GF-D8 (cell line): ENCODE results near the gene PLIN1.

Experiments used
- DNase-seq: peaks from one replicate; lab custom pipeline; 2025; lab: John Stamatoyannopoulos, UW

PLIN1 gene

GRCh38 chr15:89652666-89653065 lies 26.5 kb downstream of the PLIN1 start:
- no peak for DNase-seq

- no peak for DNase-seq
Measured at GRCh38 chr15:89652131-89652530, 27.0 kb downstream of the PLIN1 start.

DNA sequence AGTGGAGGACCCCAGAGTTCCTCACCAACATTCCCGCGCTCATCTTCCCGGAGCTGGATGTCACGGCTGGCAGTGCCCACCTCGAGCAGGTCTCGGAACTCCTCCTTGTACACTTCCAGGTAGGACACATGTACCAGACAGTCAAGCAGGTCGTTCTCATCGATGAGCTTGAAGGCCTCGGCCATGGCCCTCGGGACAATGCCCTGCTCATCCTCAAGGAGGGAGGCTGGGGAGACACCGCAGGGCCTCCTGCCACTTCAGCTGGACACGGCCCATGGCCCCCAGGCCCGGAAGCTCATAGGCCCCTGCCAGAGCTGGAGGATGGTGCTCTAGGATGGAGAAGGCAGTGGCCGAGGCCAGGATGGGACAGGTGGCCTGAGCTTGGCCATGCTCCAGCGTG lies 29.5 kb downstream of the PLIN1 start:
- no peak for DNase-seq

DNA sequence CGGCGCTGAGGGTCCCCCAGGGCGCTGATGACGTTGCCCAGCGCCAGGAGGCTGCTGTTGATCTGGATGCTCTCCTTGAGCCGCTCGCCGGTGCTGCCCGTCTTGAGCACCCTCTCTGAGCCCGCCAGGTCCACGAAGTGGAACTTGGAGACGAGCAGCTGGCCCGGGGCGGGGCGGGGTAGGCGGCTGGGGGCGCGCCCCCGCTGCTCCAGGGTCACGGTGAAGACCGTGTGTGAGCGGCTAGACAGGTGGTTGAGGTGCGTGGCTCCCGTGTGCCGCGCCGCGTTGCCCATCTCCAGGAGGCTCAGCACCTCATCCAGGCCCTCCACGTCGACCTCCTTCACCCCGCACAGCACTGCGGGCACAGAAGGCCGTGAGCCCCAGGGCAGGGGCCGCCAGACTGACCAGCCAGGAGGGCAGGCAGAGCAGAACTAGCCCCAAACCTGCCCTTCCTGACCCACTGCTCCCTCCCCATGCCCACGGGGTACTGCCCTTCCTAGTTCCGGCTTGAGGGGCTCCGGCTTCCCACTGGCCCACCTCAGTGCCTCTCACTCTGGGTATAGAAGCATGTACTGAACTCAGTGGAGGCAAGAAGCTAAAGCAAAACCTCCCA lies 30.0 kb downstream of the PLIN1 start:
- DNase-seq, result no peak

GRCh38 chr15:89648106-89649012 lies 30.8 kb downstream of the PLIN1 start:
- no peak for DNase-seq

DNA sequence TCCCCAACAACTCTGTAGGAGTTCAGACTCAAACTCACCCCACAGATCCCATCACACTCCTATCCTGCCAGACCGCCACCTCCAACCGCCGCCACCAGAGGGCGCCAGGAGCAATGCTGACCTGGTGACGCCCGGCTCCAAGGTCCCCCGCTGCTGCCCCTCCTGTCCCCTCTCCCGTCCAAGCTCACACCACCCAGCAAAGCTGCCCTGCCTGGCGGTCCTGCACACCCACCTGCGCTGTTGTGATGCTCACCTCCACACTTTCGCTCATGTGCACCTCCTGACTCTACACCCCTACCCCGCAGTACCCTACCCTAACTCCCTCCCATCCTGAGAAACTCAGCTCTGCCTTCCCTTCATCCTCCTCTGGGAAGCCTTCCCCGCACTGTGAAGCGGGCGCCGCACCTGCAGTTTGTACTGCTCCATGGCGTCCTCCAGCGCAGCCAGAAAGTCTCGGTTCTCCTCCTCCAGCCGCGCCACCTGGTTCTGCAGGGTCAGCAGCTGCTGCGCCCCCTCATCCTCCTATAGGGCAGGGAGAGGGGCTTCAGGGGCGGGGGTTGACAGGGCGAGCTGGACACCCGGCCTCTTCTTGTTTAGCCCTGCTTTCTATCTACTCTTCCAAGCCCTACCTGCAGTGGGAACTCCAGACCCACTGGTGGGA lies 31.8 kb downstream of the PLIN1 start:
- no peak for DNase-seq

DNA sequence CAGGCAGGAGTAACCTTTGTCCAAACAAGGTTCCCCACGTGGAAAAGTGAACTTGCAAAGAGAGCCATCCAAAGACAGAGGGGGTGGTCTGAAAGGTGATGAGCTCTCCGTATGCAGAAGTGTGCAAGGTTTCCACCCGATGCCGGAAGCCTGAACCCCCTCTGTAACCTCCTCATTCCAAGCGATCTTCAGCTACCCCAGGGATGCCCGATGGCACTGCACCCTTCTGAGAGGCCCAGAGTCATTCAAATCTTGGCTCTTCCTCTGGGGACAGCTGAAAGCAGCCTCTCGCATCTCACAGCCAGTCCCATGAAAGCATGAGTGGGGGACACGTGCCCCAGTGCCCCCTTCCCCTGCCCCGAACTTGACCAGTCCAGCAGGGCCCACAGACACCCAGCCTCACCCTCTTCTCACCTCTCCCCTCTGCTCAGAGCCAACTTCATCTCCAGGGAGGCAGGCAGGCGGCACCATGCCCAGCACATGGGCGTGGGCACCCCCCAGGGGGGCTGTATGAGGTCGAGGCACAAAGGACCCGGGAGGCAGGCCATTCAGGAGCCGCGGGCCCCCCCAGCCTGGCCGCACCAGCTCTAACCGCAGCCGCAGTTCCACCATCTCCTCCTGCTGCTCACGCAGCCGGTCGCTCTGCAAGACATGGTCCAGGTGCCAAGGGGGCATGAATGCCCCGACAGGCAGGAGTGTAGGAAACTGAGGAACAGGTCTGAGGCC lies 32.6 kb downstream of the PLIN1 start:
- DNase-seq, result no peak

- no peak for DNase-seq
Measured at GRCh38 chr15:89645680-89646079, 33.5 kb downstream of the PLIN1 start.

DNA sequence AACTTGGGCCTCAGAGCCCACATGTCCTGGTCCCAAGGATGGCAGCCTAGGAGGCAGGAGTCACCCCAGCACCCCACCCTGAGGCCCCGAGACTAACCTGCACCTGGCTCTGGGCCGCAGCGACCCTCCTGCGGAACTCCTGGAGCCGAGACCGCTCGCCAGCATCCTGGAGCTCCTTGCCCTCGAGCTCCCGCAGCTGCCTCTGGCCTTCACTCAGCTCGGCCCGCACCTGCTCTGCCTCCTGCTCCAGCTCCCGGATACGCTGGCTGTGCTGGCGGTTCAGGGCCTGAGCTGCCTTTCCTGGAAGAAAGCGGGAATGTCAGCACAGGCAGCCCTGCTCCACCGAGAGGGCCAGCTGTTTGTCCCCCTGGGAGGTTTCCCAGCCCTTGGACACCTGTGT lies 37.1 kb downstream of the PLIN1 start:
- DNase-seq, result no peak

DNA sequence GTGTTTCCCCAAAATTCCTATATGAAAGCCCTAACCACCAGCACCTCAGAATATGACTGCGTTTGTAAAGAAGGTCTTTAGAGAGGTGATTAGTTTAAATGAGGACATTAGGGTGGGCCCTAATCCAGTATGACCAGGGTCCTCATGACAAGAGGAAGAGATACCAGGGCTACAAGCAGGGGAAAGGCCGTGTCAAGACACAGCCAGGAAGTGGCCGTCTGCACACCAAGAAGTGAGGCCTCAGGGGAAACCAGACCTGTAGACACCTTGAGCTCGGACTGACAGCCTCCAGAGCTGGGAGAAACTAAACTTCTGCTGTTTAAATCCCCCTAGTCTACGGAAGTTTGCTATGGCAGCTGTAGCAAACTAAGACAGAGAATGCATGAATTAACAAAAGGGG lies 38.1 kb downstream of the PLIN1 start:
- DNase-seq, result no peak

GRCh38 chr15:89640245-89640644 lies 38.9 kb downstream of the PLIN1 start:
- DNase-seq, result no peak

- DNase-seq, result no peak
Measured at GRCh38 chr15:89633585-89633984, 45.6 kb downstream of the PLIN1 start.

- DNase-seq, result no peak
Measured at GRCh38 chr15:89632563-89633430, 46.4 kb downstream of the PLIN1 start.

GRCh38 chr15:89631902-89632264 lies 47.3 kb downstream of the PLIN1 start:
- no peak for DNase-seq

DNA sequence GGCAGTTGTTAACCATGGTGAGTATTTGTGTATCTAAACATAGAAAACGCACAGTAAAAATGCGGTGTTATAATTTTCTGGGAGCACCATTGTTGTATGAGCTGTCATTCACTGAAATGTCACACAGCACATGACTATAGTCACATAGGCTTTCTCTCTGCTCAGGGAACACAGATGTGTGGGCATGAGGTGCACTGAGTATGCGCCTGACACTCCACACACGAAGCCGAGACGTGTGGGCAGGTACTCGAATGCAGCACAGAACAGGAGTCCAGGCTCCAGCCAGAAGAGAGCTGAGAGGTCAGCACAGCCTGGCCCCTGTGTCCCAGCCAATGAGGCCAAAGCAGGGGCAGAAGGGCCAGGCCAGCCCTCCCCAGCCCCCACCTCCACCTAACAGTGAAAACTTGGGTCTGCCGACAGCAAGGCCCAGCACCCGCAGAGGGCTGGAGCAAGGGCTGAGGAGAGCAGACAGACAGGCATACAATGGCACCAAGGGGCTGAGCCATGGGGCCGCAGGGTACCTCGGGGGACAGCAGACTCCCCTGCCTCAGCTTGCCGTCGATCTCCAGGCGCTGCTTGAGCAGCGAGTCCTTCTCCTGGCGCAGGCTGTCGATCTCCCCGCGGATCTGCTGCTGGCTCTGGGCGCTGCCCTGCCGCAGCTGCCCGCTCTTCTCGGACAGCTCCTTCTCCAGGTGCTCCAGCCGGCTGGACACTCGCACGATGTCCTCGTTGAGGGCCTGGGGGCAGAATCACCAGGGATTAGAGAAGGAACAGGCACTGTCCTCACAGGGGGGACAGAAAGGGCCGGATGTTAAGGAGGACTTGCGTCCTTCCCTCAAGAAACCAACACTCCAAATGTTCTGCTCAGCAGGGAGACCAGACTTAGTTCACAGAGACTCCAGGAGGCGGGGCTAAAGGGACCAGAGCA lies 47.9 kb downstream of the PLIN1 start:
- no peak for DNase-seq

GRCh38 chr15:89630260-89630659 lies 48.9 kb downstream of the PLIN1 start:
- DNase-seq, result no peak

GRCh38 chr15:89629829-89630228 lies 49.3 kb downstream of the PLIN1 start:
- no peak for DNase-seq

GRCh38 chr15:89628806-89629715 lies 50.1 kb downstream of the PLIN1 start:
- no peak for DNase-seq

DNA sequence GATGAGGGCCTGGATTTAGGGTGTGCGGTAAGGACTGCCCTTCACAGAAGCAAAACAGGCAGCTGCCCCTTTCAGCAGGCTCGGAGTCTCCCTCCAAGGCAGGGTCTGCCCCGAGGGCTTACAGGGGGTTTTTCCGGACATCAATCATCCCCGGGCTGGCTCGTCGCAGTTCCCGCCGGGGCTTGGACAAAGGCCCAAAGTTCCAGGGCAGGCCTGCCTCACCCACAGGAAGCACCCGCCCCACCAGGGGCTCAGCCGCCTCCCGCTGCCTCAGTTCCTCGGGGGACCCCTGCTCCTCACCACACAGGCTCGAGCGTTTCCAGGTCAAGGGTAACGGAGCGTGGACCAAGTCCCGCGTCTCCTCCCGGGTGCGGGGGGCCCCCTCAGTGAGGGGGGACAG lies 50.9 kb downstream of the PLIN1 start:
- DNase-seq, result no peak
